Thyroid gland (tissue), 4 donors: ENCODE measurements around the gene DUSP7.

Experiments used
- POLR2A ChIP-seq, 2 donors: fragments of 450-650 bp; IDR thresholded peaks; one replicate each; pipeline ENCODE4 v1.6.1; 2017; ENCODE audit warnings: antibody characterized with exemption in 2 of 2, mild to moderate bottlenecking in 2 of 2, moderate library complexity in 1 of 2
- TF ChIP-seq, protein P1 (sequence below), 6 experiments: fragments of 200-600 bp in 3 of 6; fragments of 450-650 bp in 3 of 6; sonication (generic) in 3 of 6; IDR thresholded peaks; one replicate each; pipeline ENCODE4 v1.5.1; 2016 to 2019; ENCODE audit warnings: antibody characterized with exemption in 6 of 6, mild to moderate bottlenecking in 2 of 6, inconsistent platforms in 1 of 6, moderate library complexity in 1 of 6

- TF ChIP-seq, protein P1, sequence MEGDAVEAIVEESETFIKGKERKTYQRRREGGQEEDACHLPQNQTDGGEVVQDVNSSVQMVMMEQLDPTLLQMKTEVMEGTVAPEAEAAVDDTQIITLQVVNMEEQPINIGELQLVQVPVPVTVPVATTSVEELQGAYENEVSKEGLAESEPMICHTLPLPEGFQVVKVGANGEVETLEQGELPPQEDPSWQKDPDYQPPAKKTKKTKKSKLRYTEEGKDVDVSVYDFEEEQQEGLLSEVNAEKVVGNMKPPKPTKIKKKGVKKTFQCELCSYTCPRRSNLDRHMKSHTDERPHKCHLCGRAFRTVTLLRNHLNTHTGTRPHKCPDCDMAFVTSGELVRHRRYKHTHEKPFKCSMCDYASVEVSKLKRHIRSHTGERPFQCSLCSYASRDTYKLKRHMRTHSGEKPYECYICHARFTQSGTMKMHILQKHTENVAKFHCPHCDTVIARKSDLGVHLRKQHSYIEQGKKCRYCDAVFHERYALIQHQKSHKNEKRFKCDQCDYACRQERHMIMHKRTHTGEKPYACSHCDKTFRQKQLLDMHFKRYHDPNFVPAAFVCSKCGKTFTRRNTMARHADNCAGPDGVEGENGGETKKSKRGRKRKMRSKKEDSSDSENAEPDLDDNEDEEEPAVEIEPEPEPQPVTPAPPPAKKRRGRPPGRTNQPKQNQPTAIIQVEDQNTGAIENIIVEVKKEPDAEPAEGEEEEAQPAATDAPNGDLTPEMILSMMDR (IDR thresholded peaks at IDR 0.05) = no peak
- TF ChIP-seq POLR2A (IDR thresholded peaks at IDR 0.05) = no peak
These were observed 16.1 kb upstream of the DUSP7 start for GRCh38 chr3:52072471-52072870.
